GM12878 (cell line): ENCODE data around the gene OPRL1. TPM values are rescaled to one million over a fixed set of nuclear protein-coding genes. Genes with fewer than 3 reads are reported as not detected.

Source experiments
- ATAC-seq: fragments of 200-7000 bp; cut with Tn5 transposase; 3 replicates; pipeline ENCODE4 v1.9.1; 2020; ENCODE audit warnings: mild to moderate bottlenecking, moderate library complexity
- BruUV-seq: library from RNA; stranded (reverse); fragments of 400-500 nt; replicated peaks from 2 replicates; lab custom pipeline; 2021; lab: Mats Ljungman, UMichigan
- CTCF ChIA-PET: fragments of 300-600 bp; sonication (Branson Sonifier 250); formaldehyde crosslinking; extraction: SDS; loops from one replicate; lab custom pipeline; 2021; ENCODE audit warnings: inconsistent platforms; lab: Yijun Ruan, JAX
- POLR2A ChIA-PET: fragments of 350-600 bp; formaldehyde crosslinking; extraction: SDS; loops from one replicate; lab custom pipeline; 2021; ENCODE audit warnings: inconsistent platforms; lab: Charles Lee
- RAD21 ChIA-PET: fragments of 300-600 bp; sonication (Branson Sonifier 250); formaldehyde crosslinking; loops from one replicate; lab custom pipeline; 2023; ENCODE audit warnings: antibody characterized with exemption; ENCODE audit not compliant: unreplicated experiment; lab: Charles Lee
- SMC1A ChIA-PET: fragments of 300-600 bp; sonication (Branson Sonifier 250); formaldehyde crosslinking; loops from one replicate; lab custom pipeline; 2023; ENCODE audit not compliant: unreplicated experiment, uncharacterized antibody; lab: Charles Lee
- DNase-seq: peaks from one replicate; pipeline ENCODE4 v3.0.0-alpha.2; 2011; ENCODE audit warnings: low read depth, low spot score
- FAIRE-seq: peaks from 3 replicates; lab custom pipeline; 2011; peaks lifted over from hg19 to GRCh38; lab: Jason Lieb, UNC
- H2AFZ ChIP-seq: 2 replicates; pipeline ENCODE4 v1.6.0; 2011; ENCODE audit warnings: low read depth, low read length, control low read depth; ENCODE audit not compliant: control insufficient read depth
- H3K27ac ChIP-seq: 2 replicates; pipeline ENCODE4 v1.5.1; 2011; ENCODE audit warnings: control low read depth; ENCODE audit not compliant: control insufficient read depth, insufficient read depth
- H3K27me3 ChIP-seq, 2 experiments: replicated peaks in 1 of 2; 2 replicates each; pipeline versions ENCODE4 v1.6.0 to v1.6.1; 2011; ENCODE audit warnings: low read length in 1 of 2; ENCODE audit not compliant: control insufficient read depth in 2 of 2, insufficient read depth in 2 of 2
- H3K36me3 ChIP-seq, 2 experiments: 2 replicates each; pipeline ENCODE4 v1.5.1; 2011; ENCODE audit warnings: low read length in 1 of 2; ENCODE audit not compliant: control insufficient read depth in 2 of 2, insufficient read depth in 2 of 2
- H3K4me1 ChIP-seq: 2 replicates; pipeline ENCODE4 v1.6.1; 2011; ENCODE audit warnings: mild to moderate bottlenecking, low read length, moderate library complexity, mixed read lengths; ENCODE audit not compliant: control insufficient read depth, insufficient read depth
- H3K4me2 ChIP-seq: 2 replicates; pipeline ENCODE4 v1.6.0; 2011; ENCODE audit warnings: control low read depth; ENCODE audit not compliant: control insufficient read depth, insufficient read depth
- H3K4me3 ChIP-seq: fragments of 200-600 bp; sonication (generic); 2 replicates; pipeline ENCODE4 v1.5.1; 2016
- H3K79me2 ChIP-seq: 2 replicates; pipeline ENCODE4 v1.6.0; 2011; ENCODE audit warnings: low read length; ENCODE audit not compliant: control insufficient read depth, insufficient read depth
- H3K9ac ChIP-seq: 2 replicates; pipeline ENCODE4 v1.8.0; 2011; ENCODE audit warnings: low read length, control low read depth, mixed read lengths; ENCODE audit not compliant: control insufficient read depth, insufficient read depth
- H3K9me3 ChIP-seq: replicated peaks from 3 replicates; pipeline ENCODE4 v1.5.1; 2011; ENCODE audit warnings: mild to moderate bottlenecking, low read length; ENCODE audit not compliant: control insufficient read depth, insufficient read depth
- H4K20me1 ChIP-seq: 2 replicates; pipeline ENCODE4 v1.6.0; 2011; ENCODE audit not compliant: control insufficient read depth, insufficient read depth
- EGR1 ChIP-seq, 2 experiments: IDR thresholded peaks; 1 replicate in 1 of 2; 2 replicates in 1 of 2; pipeline ENCODE4 v1.6.1; 2011 to 2012; ENCODE audit warnings: low read depth in 2 of 2, low read length in 2 of 2, borderline replicate concordance in 1 of 2, mild to moderate bottlenecking in 1 of 2, moderate library complexity in 1 of 2
- WGBS: methylation state at CpG from one replicate; pipeline ENCODE4 v1.1.6; 2016; ENCODE audit warnings: low lambda C conversion rate; ENCODE audit not compliant: insufficient replicate concordance, insufficient coverage; ENCODE audit errors: missing lambda C conversion rate; 5-methylcytosine and 5-hydroxymethylcytosine counted together
- in situ Hi-C: fragments of 300-500 bp; cut with MboI; formaldehyde crosslinking; loops from 9 replicates; pipeline ENCODE4 v1.14.3; 2018; ENCODE audit warnings: mixed read lengths
- intact Hi-C: fragments of 100-400 bp; cut with micrococcal nuclease; formaldehyde crosslinking; loops from one replicate; pipeline ENCODE4 v1.14.2; 2022; ENCODE audit not compliant: unreplicated experiment
- polyA plus RNA-seq, 11 experiments: library from polyadenylated mRNA; depleted of rRNA in 4 of 11; unstranded in 6 of 11; stranded (reverse) in 5 of 11; fragments of >200 nt; fragmentation: Nextera tagmentation in 4 of 11; fragmentation: Illumina TruSeq in 1 of 11; extraction: Ambion mirVana in 4 of 11; extraction: Trizol in 1 of 11; gene quantifications; 1 replicate in 1 of 11; 2 replicates in 10 of 11; pipeline versions ENCODE4 v1.2.1 to v1.2.3, GENCODE V29; 2011 to 2016; ENCODE audit warnings: inconsistent platforms in 2 of 11, missing spikeins in 2 of 11, low read depth in 1 of 11
- total RNA-seq, 4 experiments: library from RNA; depleted of rRNA in 3 of 4; stranded (reverse); fragments of >200 nt in 3 of 4; fragmentation: Illumina TruSeq in 1 of 4; extraction: Trizol in 1 of 4; gene quantifications; 2 replicates each; pipeline versions ENCODE4 v1.2.1 to v1.2.3, GENCODE V29; 2013 to 2021
- TF ChIP-seq, protein P1 (sequence below): fragments of 450-650 bp; IDR thresholded peaks from 2 replicates; pipeline ENCODE4 v1.6.1; 2017; ENCODE audit warnings: mild to moderate bottlenecking, moderate library complexity

Gene OPRL1
- total and polyA plus RNA-seq, 10 of the 15 experiments (the other 5 are each of a cell fraction or from before 2014, with no cell fraction given): 0.04 to 0.41 (median 0.24) TPM; not detected in 1

DNA sequence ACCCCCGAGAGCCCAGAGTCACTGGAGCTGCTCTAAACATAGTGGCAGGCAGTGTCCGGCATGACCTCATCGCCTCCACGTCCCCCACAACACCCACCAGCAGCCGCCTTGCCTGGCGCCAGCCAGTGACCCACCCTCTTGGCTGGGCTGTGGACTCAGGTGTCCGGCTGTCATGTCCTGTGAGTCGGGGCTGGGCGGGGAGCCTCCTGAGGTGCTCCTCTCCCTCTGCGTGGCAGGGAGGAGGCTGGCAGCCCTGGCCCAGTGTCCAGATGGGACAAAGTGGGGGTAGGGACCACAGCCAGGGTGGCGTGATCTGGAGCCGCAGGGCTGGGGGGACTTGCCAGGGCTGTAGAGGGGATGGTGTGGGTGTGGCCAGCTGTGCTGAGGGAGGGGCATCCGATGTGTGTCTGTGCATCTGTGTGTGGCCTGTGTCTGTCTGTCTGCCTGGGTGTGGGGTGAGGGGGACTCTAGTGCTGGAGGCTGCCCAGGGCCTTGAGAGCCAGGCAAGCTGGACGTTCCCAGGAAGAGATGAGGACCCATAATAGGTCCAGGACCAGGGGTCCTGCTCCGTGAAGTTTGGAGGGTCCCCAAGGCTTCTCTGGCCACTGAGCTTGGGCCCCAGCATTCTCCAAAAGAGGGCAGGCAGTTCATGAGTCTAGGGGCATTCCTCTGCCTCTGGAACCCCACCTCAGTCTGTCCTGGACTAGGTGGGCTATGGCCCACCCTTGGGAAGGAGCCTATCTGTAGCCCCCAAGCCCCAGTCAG, 28.1 kb upstream of the OPRL1 start:
- FAIRE-seq (no peak), DNase-seq (no peak), ATAC-seq (no peak)
- WGBS: 33% methylated on average over 9 of the region's 15 CpGs
- Histone ChIP-seq H3K36me3 (no peaks in the 10 kb centered on the region), H3K4me3 (no peak overlapping the region), H2AFZ (no peak overlapping the region), H3K27me3 (peaks cover 4 to 8% of the 10 kb centered on the region in 2 experiments; a peak in 3 of 4 replicates), H3K9ac (no peak overlapping the region), H3K4me1 (peaks cover 28% of the 10 kb centered on the region), H3K27ac (no peak overlapping the region), H3K79me2 (no peaks in the 10 kb centered on the region), H4K20me1 (no peaks in the 10 kb centered on the region), H3K4me2 (no peak overlapping the region), H3K9me3 (no peaks in the 10 kb centered on the region)
- POLR2A ChIA-PET: interaction anchor here (0.6 kb wide), 1 partner anchor 11 kb away, joined by 3 read pairs; no protein-coding TSS in a partner anchor
- RAD21 ChIA-PET: interaction anchor here (7.1 kb wide), 1 partner anchor 12 kb away, joined by 78 read pairs; no protein-coding TSS in a partner anchor
- no TSS peak for BruUV-seq
- SMC1A ChIA-PET: no interaction called here
- CTCF ChIA-PET: interaction anchor here (2.2 to 9.2 kb wide), 3 partner anchors 10 to 18 kb away, joined by 5 to 108 read pairs (median 10); no protein-coding TSS in a partner anchor
- TF ChIP-seq, protein P1, sequence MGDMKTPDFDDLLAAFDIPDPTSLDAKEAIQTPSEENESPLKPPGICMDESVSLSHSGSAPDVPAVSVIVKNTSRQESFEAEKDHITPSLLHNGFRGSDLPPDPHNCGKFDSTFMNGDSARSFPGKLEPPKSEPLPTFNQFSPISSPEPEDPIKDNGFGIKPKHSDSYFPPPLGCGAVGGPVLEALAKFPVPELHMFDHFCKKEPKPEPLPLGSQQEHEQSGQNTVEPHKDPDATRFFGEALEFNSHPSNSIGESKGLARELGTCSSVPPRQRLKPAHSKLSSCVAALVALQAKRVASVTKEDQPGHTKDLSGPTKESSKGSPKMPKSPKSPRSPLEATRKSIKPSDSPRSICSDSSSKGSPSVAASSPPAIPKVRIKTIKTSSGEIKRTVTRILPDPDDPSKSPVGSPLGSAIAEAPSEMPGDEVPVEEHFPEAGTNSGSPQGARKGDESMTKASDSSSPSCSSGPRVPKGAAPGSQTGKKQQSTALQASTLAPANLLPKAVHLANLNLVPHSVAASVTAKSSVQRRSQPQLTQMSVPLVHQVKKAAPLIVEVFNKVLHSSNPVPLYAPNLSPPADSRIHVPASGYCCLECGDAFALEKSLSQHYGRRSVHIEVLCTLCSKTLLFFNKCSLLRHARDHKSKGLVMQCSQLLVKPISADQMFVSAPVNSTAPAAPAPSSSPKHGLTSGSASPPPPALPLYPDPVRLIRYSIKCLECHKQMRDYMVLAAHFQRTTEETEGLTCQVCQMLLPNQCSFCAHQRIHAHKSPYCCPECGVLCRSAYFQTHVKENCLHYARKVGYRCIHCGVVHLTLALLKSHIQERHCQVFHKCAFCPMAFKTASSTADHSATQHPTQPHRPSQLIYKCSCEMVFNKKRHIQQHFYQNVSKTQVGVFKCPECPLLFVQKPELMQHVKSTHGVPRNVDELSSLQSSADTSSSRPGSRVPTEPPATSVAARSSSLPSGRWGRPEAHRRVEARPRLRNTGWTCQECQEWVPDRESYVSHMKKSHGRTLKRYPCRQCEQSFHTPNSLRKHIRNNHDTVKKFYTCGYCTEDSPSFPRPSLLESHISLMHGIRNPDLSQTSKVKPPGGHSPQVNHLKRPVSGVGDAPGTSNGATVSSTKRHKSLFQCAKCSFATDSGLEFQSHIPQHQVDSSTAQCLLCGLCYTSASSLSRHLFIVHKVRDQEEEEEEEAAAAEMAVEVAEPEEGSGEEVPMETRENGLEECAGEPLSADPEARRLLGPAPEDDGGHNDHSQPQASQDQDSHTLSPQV: no peak
- no peak for TF ChIP-seq EGR1 (IDR thresholded peaks at IDR 0.05; ENCODE audit: borderline replicate concordance in 1 of 2, low read depth in 2 of 2, low read length in 2 of 2)
- in situ Hi-C loops (no loop called here), intact Hi-C loops (loop anchor here (10.0 kb wide), 1 partner anchor 187 kb away; the partner anchor contains the start of genes ABHD16B and TPD52L2)
